NCI-H1417 treated with DMSO at 0.1 percent for 48 hours (cell line): ENCODE results near the gene DDX47.
"Not testable (repeated sequence)": the region's sequence is repeated elsewhere in the genome, so short reads cannot be mapped to it uniquely, and the experiment has no call there.

Experiments
- DNase-seq: peaks from one replicate; lab custom pipeline; 2025; lab: John Stamatoyannopoulos, UW

DDX47 gene

GRCh38 chr12:12797794-12798152, 15.4 kb upstream of the DDX47 start:
- DNase-seq = no peak

- DNase-seq = no peak
These were observed 14.7 kb upstream of the DDX47 start for GRCh38 chr12:12798480-12798879.

GRCh38 chr12:12799163-12799920, 13.8 kb upstream of the DDX47 start:
- DNase-seq = no peak

- DNase-seq = no peak
These were observed 12.6 kb upstream of the DDX47 start for GRCh38 chr12:12800406-12801180.

DNA sequence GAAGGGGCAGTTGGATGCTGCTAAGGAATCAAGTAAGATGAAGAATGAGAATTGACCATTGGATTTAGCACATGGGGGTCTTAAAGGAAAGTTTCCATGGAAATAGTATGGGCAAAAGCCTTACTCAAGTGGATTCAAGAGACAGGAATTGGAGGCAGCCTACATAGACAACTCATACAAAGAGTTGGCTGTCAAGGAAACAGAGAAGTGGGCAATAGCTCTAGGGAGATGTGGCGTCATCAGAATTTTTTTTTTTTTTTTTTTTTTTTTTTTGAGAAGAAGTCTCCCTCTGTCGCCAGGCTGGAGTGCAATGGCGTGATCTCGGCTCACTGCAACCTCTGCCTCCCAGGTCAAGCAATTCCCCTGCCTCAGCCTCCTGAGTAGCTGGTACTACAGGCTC, 11.5 kb upstream of the DDX47 start:
- not testable (repeated sequence) for DNase-seq

GRCh38 chr12:12803186-12803585, 10.0 kb upstream of the DDX47 start:
- DNase-seq = no peak

DNA sequence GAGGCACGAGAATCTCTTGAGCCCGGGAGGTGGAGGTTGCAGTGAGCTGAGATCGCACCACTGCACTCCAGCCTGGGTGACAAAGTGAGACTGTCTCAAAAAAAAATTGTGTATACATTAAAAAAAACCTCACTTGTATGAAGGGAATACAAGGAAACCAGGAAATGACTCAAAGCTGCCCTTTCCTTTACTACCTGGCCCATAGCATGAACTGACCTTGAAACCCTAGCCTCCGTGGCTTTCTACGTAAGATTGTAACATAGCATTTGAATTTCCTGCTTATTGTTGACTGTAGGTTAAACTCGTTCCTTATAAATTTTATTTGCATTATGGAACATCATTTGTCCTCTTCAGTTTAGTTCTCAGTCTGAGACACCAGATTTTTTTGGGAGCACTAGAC, 9.1 kb upstream of the DDX47 start:
- DNase-seq = no peak

DNA sequence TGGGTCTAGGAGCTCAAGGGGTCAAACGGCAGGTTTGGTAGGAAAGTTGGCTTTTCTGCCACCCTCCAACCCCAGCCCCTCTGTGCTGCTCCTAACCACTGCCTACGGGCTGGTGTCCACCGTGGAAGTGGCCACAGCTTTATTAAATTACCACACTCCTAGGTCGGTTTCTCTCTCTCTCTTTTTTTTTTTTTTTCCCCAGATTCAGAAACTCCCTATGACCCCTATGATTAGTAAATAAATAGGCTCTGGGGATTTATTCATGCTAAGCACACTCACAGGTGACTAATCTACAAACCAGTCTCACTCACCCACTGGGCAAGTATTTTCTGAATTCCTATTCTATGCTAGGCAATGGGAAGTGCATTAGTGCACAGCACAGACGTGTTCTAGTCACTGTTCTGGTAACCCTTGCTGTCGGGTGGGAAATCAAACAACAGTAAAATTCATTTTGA, 8.7 kb upstream of the DDX47 start:
- no peak for DNase-seq

- DNase-seq = no peak
These were observed 6.2 kb upstream of the DDX47 start for GRCh38 chr12:12806784-12807516.

- not testable (repeated sequence) for DNase-seq
These were observed 5.6 kb upstream of the DDX47 start for GRCh38 chr12:12807517-12807903.

- no peak for DNase-seq
These were observed 5.0 kb upstream of the DDX47 start for GRCh38 chr12:12807970-12808702.

DNA sequence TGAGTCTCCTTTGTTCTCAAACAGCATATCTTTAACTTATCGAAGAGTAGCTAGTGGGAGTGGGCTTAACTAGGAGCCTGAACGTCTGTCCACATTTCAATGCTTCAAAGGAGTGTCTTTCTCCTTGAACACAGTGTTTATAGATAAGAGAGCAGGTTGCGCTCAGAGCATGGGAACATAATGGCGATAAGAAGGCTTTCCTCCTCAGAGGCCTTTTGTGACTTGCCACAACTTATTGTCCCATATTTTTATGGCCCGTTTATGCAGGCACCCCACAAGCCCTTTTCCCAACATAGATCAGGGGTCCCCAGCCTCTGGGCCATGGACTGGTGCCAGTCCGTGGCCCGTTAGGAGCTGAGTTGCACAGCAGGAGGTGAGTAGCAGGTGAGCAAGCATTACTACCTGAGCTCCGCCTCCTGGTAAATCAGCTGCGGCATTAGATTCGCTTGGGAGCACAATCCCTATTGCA, 2.6 kb upstream of the DDX47 start:
- DNase-seq = no peak

DNA sequence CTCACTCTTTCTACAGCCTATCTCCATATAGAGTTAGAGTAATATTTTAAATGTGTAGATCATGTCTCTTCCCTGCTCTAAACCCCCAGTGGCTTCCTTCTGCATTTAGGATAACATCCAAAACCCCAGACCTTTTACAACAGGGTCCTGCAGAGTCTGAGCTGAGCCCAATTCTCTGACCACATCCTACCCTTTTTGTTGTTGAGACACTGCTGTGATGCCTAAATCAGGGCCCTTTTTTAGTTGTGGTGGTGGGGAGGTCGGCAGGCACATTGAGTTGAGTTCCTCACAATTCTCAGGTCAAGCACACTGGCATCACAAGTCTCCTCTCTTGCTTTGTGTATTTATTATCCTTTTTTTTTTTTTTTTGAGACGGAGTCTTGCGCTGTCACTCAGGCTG, 1.8 kb upstream of the DDX47 start:
- DNase-seq = no peak

DNA sequence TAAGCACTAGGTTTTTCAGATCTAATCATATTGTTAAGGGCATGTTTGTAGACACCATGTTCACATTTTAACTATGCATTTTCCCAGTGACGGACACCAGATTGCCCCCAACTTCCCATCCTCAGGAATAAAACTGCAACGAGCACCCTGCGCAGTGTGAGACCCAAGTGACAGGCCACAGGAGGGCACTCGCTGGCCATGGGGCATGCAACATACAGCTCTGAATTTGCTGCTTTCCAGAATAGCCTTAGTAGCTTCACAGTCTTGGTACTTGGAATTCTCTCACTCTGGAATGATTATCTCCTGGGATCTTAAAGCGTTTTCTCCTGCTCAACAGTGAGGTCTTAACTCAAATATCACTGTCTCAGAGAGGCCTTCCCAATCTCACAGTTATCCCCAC, 972 bp upstream of the DDX47 start:
- no peak for DNase-seq

GRCh38 chr12:12812618-12813119, 477 bp upstream of the DDX47 start:
- DNase-seq = no peak

- DNase-seq = no peak
These were observed 4.5 kb downstream of the DDX47 start for GRCh38 chr12:12817616-12818015.

- DNase-seq = no peak
These were observed 5.6 kb downstream of the DDX47 start for GRCh38 chr12:12818701-12819100.

GRCh38 chr12:12819221-12819620, 6.1 kb downstream of the DDX47 start:
- DNase-seq = no peak

DNA sequence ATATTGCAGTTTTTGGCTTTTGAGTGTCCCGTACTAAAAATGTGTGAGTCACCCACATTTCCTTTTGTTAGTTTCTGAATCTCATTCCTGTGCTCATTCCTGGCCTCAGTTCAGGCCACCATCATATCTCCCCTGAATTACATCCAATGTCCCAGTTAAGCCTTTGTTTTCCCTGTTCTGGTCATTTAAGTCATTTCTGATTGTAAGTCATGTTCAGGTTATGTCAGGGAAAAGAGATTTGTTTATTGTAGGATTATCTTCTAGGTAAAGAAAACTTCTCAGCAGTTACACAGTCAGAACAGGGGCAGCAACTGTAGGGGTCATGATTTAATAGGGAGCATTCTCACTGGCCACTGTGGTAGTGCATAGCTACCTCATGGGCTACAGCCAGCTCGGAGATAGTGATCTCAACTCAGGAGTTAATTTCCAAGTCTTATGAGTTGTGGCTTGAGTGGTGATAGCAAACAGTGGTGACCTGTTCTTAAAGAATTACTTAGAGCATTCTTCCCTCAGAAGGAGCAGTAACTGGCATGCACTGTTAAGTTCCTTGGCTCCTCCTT, 6.7 kb downstream of the DDX47 start:
- DNase-seq = no peak

DNA sequence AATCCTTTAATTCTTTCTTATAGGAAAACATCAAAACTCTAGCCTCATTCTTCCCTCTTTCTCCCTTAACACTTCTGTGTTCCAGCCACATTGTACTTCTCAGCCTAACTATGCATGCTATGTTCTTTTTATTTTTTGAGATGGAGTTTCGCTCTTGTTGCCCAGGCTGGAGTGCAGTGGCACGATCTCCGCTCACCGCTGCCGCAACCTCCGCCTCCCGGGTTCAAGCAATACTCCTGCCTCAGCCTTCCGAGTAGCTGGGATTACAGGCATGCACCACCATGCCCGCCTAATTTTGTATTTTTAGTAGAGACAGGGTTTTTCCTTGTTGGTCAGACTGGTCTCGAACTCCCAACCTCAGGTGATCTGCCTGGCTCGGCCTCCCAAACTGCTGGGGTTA, 7.2 kb downstream of the DDX47 start:
- not testable (repeated sequence) for DNase-seq

DNA sequence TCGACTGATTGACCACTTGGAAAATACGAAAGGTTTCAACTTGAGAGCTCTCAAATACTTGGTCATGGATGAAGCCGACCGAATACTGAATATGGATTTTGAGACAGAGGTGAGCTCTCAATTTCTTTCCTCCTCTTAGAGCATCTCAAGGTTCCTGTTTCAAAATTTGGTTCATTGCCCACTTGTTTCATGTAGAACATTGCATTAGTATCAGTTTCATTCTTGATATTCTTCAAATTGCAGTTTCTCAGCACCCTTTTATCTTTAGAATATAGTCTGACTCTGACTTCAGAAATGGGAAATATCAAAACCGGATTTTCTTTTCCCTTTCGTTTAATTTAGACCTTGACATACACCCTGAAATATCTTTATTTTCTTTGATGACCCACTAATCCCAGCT, 8.8 kb downstream of the DDX47 start:
- DNase-seq = no peak

- no peak for DNase-seq
These were observed 9.7 kb downstream of the DDX47 start for GRCh38 chr12:12822886-12823285.
